Measurements from ENCODE around the gene BLCAP.
"Not testable (repeated sequence)": the region's sequence is repeated elsewhere in the genome, so short reads cannot be mapped to it uniquely, and the experiment has no call there.

BLCAP gene

GRCh38 chr20:37527638-37528445 is at the start of gene BLCAP:
BLCAP (minus strand) TSS chr20:37527876; CDS start chr20:37519174, 8,702 bp downstream.
- peak; percentile 91 for DNase-seq (ENCODE audit: low spot score)

- DNase-seq (ENCODE audit: low spot score): not testable (repeated sequence)
These were observed 49.8 kb upstream of the BLCAP start for GRCh38 chr20:37577436-37577835.

GRCh38 chr20:37576911-37577310 is 49.2 kb upstream of the BLCAP start:
- no peak for DNase-seq (ENCODE audit: low spot score)

GRCh38 chr20:37575884-37576283 is 48.2 kb upstream of the BLCAP start:
- no peak for DNase-seq (ENCODE audit: low spot score)

- DNase-seq (ENCODE audit: low spot score): no peak
These were observed 46.7 kb upstream of the BLCAP start for GRCh38 chr20:37574199-37574890.

GRCh38 chr20:37573626-37574198 is 46.0 kb upstream of the BLCAP start:
- no peak for DNase-seq (ENCODE audit: low spot score)

- no peak for DNase-seq (ENCODE audit: low spot score)
These were observed 43.4 kb upstream of the BLCAP start for GRCh38 chr20:37571033-37571432.

- no peak for DNase-seq (ENCODE audit: low spot score)
These were observed 42.7 kb upstream of the BLCAP start for GRCh38 chr20:37570419-37570818.

GRCh38 chr20:37567671-37568588 is 40.3 kb upstream of the BLCAP start:
- no peak for DNase-seq (ENCODE audit: low spot score)

GRCh38 chr20:37567331-37567665 is 39.6 kb upstream of the BLCAP start:
- DNase-seq (ENCODE audit: low spot score): no peak

- DNase-seq (ENCODE audit: low spot score): no peak
These were observed 39.1 kb upstream of the BLCAP start for GRCh38 chr20:37566590-37567330.

- no peak for DNase-seq (ENCODE audit: low spot score)
These were observed 37.6 kb upstream of the BLCAP start for GRCh38 chr20:37565134-37565811.

- DNase-seq (ENCODE audit: low spot score): peak; percentile 34
These were observed 36.9 kb upstream of the BLCAP start for GRCh38 chr20:37564388-37565133.

GRCh38 chr20:37564016-37564387 is 36.3 kb upstream of the BLCAP start:
- DNase-seq (ENCODE audit: low spot score): no peak

- DNase-seq (ENCODE audit: low spot score): no peak
These were observed 35.2 kb upstream of the BLCAP start for GRCh38 chr20:37562695-37563480.

GRCh38 chr20:37560629-37561028 is 33.0 kb upstream of the BLCAP start:
- no peak for DNase-seq (ENCODE audit: low spot score)

GRCh38 chr20:37559312-37560027 is 31.8 kb upstream of the BLCAP start:
- DNase-seq (ENCODE audit: low spot score): no peak

GRCh38 chr20:37558779-37559178 is 31.1 kb upstream of the BLCAP start:
- DNase-seq (ENCODE audit: low spot score): no peak

GRCh38 chr20:37558306-37558705 is 30.6 kb upstream of the BLCAP start:
- DNase-seq (ENCODE audit: low spot score): no peak
